Hepatocyte (in vitro differentiated cells): Measurements from ENCODE around the gene SHC1. TPM values are rescaled to one million over a fixed set of nuclear protein-coding genes. Genes with fewer than 3 reads are reported as not detected.

Experiments used
- DNase-seq: peaks from one replicate; pipeline ENCODE4 v3.0.0-alpha.2; 2016; ENCODE audit warnings: low spot score
- H2AFZ ChIP-seq: fragments of 200-600 bp; sonication (generic); 2 replicates; pipeline ENCODE4 v1.6.0; 2016; ENCODE audit warnings: antibody characterized with exemption, mild to moderate bottlenecking
- H3K27ac ChIP-seq: fragments of 200-600 bp; sonication (generic); 2 replicates; pipeline ENCODE4 v1.5.1; 2016; ENCODE audit warnings: mild to moderate bottlenecking
- H3K27me3 ChIP-seq: fragments of 200-600 bp; sonication (generic); 2 replicates; pipeline ENCODE4 v1.6.1; 2016
- H3K36me3 ChIP-seq: fragments of 200-600 bp; sonication (generic); replicated peaks from 2 replicates; pipeline ENCODE4 v1.5.1; 2016; ENCODE audit warnings: low read depth; ENCODE audit not compliant: insufficient read depth
- H3K4me1 ChIP-seq: fragments of 200-600 bp; sonication (generic); 2 replicates; pipeline ENCODE4 v1.5.1; 2016; ENCODE audit warnings: mild to moderate bottlenecking, moderate library complexity; ENCODE audit not compliant: insufficient read depth
- H3K4me2 ChIP-seq: fragments of 200-600 bp; sonication (generic); 2 replicates; pipeline ENCODE4 v1.6.0; 2016
- H3K4me3 ChIP-seq: fragments of 200-600 bp; sonication (generic); 2 replicates; pipeline ENCODE4 v1.5.1; 2016; ENCODE audit warnings: mild to moderate bottlenecking
- H3K79me2 ChIP-seq: fragments of 200-600 bp; sonication (generic); 2 replicates; pipeline ENCODE4 v1.6.0; 2017; ENCODE audit warnings: mild to moderate bottlenecking
- H3K9me2 ChIP-seq: fragments of 200-600 bp; sonication (generic); replicated peaks from 2 replicates; pipeline ENCODE4 v1.6.0; 2017; ENCODE audit warnings: mild to moderate bottlenecking; ENCODE audit not compliant: insufficient read depth
- H3K9me3 ChIP-seq: fragments of 200-600 bp; sonication (generic); 2 replicates; pipeline ENCODE4 v1.5.1; 2016; ENCODE audit warnings: low read depth, mild to moderate bottlenecking
- H4K20me1 ChIP-seq: fragments of 200-600 bp; sonication (generic); 2 replicates; pipeline ENCODE4 v1.6.0; 2016; ENCODE audit warnings: mild to moderate bottlenecking; ENCODE audit not compliant: insufficient read depth, poor library complexity, severe bottlenecking
- EZH2 ChIP-seq: fragments of 200-600 bp; sonication (generic); IDR thresholded peaks from 2 replicates; pipeline ENCODE4 v1.6.1; 2016; ENCODE audit warnings: antibody characterized with exemption, mild to moderate bottlenecking, borderline replicate concordance
- EZH2phosphoT487 ChIP-seq: fragments of 200-600 bp; sonication (generic); IDR thresholded peaks from one replicate; pipeline ENCODE4 v1.6.1; 2018; ENCODE audit warnings: antibody characterized with exemption, mild to moderate bottlenecking, low read depth, moderate library complexity; ENCODE audit not compliant: unreplicated experiment, severe bottlenecking
- WGBS: methylation state at CpG from one replicate; pipeline ENCODE4 v1.1.6; 2016; ENCODE audit warnings: low lambda C conversion rate; ENCODE audit errors: missing lambda C conversion rate; 5-methylcytosine and 5-hydroxymethylcytosine counted together
- polyA plus RNA-seq: library from polyadenylated mRNA; unstranded; fragments of >200 nt; fragmentation: Nextera tagmentation; extraction: Ambion mirVana; gene quantifications from 2 replicates; pipeline ENCODE4 v1.2.1, GENCODE V29; 2016
- total RNA-seq: library from RNA; depleted of rRNA; stranded (reverse); fragments of >200 nt; gene quantifications from 2 replicates; pipeline ENCODE4 v1.2.3, GENCODE V29; 2014
- TF ChIP-seq, protein P1 (sequence below): fragments of 200-600 bp; sonication (generic); IDR thresholded peaks from 2 replicates; pipeline ENCODE4 v1.5.1; 2016; ENCODE audit warnings: antibody characterized with exemption, mild to moderate bottlenecking; ENCODE audit not compliant: poor library complexity

The SHC1 gene
- total and polyA plus RNA-seq, 2 experiments from 2014 or later: 95.6 to 107 TPM

GRCh38 chr1:155015527-155016230 lies 45.1 kb upstream of the SHC1 start:
- H3K36me3 ChIP-seq: no peaks in the 10 kb centered on the region
- peaks cover 6% of the 10 kb centered on the region for H4K20me1 ChIP-seq
- WGBS: 92% methylated on average over 15 of the region's 16 CpGs
- peaks cover 17% of the 10 kb centered on the region for H3K79me2 ChIP-seq
- no peak overlapping the region for H3K27ac ChIP-seq
- H3K27me3 ChIP-seq: no peaks in the 10 kb centered on the region
- no peak overlapping the region for H3K4me3 ChIP-seq
- H2AFZ ChIP-seq: no peak overlapping the region
- TF ChIP-seq, protein P1, sequence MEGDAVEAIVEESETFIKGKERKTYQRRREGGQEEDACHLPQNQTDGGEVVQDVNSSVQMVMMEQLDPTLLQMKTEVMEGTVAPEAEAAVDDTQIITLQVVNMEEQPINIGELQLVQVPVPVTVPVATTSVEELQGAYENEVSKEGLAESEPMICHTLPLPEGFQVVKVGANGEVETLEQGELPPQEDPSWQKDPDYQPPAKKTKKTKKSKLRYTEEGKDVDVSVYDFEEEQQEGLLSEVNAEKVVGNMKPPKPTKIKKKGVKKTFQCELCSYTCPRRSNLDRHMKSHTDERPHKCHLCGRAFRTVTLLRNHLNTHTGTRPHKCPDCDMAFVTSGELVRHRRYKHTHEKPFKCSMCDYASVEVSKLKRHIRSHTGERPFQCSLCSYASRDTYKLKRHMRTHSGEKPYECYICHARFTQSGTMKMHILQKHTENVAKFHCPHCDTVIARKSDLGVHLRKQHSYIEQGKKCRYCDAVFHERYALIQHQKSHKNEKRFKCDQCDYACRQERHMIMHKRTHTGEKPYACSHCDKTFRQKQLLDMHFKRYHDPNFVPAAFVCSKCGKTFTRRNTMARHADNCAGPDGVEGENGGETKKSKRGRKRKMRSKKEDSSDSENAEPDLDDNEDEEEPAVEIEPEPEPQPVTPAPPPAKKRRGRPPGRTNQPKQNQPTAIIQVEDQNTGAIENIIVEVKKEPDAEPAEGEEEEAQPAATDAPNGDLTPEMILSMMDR: no peak
- TF ChIP-seq EZH2 (no peak), EZH2phosphoT487 (no peak)
- H3K9me2 ChIP-seq: no peaks in the 10 kb centered on the region
- H3K4me1 ChIP-seq: peaks cover 21% of the 10 kb centered on the region
- no peak for DNase-seq
- H3K9me3 ChIP-seq: no peaks in the 10 kb centered on the region
- H3K4me2 ChIP-seq: no peak overlapping the region

GRCh38 chr1:155014709-155015508 lies 44.4 kb upstream of the SHC1 start:
- Histone ChIP-seq H3K79me2 (peaks cover 23% of the 10 kb centered on the region), H3K4me2 (no peak overlapping the region), H3K36me3 (no peaks in the 10 kb centered on the region), H3K9me2 (no peaks in the 10 kb centered on the region), H3K27ac (no peak overlapping the region), H3K27me3 (no peaks in the 10 kb centered on the region), H3K4me3 (no peak overlapping the region), H2AFZ (no peak overlapping the region), H3K4me1 (peaks cover 29% of the 10 kb centered on the region), H3K9me3 (no peaks in the 10 kb centered on the region), H4K20me1 (peaks cover 6% of the 10 kb centered on the region)
- no peak for DNase-seq
- TF ChIP-seq EZH2phosphoT487: no peak
- TF ChIP-seq, protein P1: no peak
- TF ChIP-seq EZH2: no peak
- 96% methylated on average over 17 of the region's 31 CpGs for WGBS

- Histone ChIP-seq H2AFZ (no peak overlapping the region), H3K36me3 (no peaks in the 10 kb centered on the region), H3K27ac (no peak overlapping the region), H3K4me1 (peaks cover 37% of the 10 kb centered on the region), H3K79me2 (peaks cover 34% of the 10 kb centered on the region), H4K20me1 (peaks cover 8% of the 10 kb centered on the region), H3K4me2 (no peak overlapping the region), H3K9me2 (no peaks in the 10 kb centered on the region), H3K27me3 (no peaks in the 10 kb centered on the region), H3K4me3 (no peak overlapping the region), H3K9me3 (no peaks in the 10 kb centered on the region)
- WGBS: 53% methylated on average over 3 of the region's 8 CpGs
- TF ChIP-seq, protein P1: no peak
- no peak for TF ChIP-seq EZH2
- DNase-seq: no peak
Measured at GRCh38 chr1:155013632-155014031, 43.1 kb upstream of the SHC1 start.
